Panc1 (cell line): ENCODE measurements around the gene PPFIA4. TPM values are rescaled to one million over a fixed set of nuclear protein-coding genes. Genes with fewer than 3 reads are reported as not detected.

ENCODE experiments used
- ATAC-seq: fragments of 200-7000 bp; cut with Tn5 transposase; 2 replicates; pipeline ENCODE4 v1.9.1; 2020; ENCODE audit warnings: mild to moderate bottlenecking, moderate library complexity
- BruUV-seq: library from RNA; stranded (reverse); fragments of 400-500 nt; replicated peaks from 2 replicates; lab custom pipeline; 2021; lab: Mats Ljungman, UMichigan
- CTCF ChIA-PET: fragments of 300-600 bp; sonication (Branson Sonifier 250); formaldehyde crosslinking; loops from one replicate; lab custom pipeline; 2022; ENCODE audit warnings: antibody characterized with exemption; lab: Charles Lee
- POLR2A ChIA-PET: fragments of 300-600 bp; sonication (Branson Sonifier 250); formaldehyde crosslinking; loops from one replicate; lab custom pipeline; 2022; ENCODE audit warnings: antibody characterized with exemption; lab: Charles Lee
- DNase-seq: peaks from one replicate; pipeline ENCODE4 v3.0.0-alpha.2; 2010; ENCODE audit warnings: low read depth, low spot score
- H3K27ac ChIP-seq: 2 replicates; pipeline ENCODE4 v1.5.1; 2011; ENCODE audit warnings: mild to moderate bottlenecking, low read length, inconsistent platforms
- H3K27me3 ChIP-seq: fragments of 200-500 bp; sonication (Bioruptor generic); 2 replicates; pipeline ENCODE4 v1.6.0; 2014; ENCODE audit warnings: low read length, inconsistent platforms; ENCODE audit not compliant: control insufficient read depth, insufficient read depth
- H3K36me3 ChIP-seq: fragments of 200-500 bp; sonication (Bioruptor generic); 2 replicates; pipeline ENCODE4 v1.5.1; 2014; ENCODE audit warnings: inconsistent platforms, mild to moderate bottlenecking, low read length, moderate library complexity; ENCODE audit not compliant: control insufficient read depth, insufficient read depth
- H3K4me1 ChIP-seq: 2 replicates; pipeline ENCODE4 v1.5.1; 2011; ENCODE audit warnings: inconsistent platforms, mild to moderate bottlenecking, low read length, moderate library complexity; ENCODE audit not compliant: control insufficient read depth, insufficient read depth
- H3K4me3 ChIP-seq, 2 experiments: 2 replicates each; pipeline ENCODE4 v1.5.1; 2011 to 2012; ENCODE audit warnings: low read depth in 2 of 2, low read length in 2 of 2, mild to moderate bottlenecking in 2 of 2, inconsistent platforms in 1 of 2, moderate library complexity in 1 of 2
- H3K9me3 ChIP-seq: fragments of 200-500 bp; sonication (Bioruptor generic); 2 replicates; pipeline ENCODE4 v1.5.1; 2014; ENCODE audit warnings: low read depth, mild to moderate bottlenecking, inconsistent platforms, low read length, moderate library complexity; ENCODE audit not compliant: control insufficient read depth, insufficient read depth
- CTCF ChIP-seq: fragments of 450-650 bp; IDR thresholded peaks from 2 replicates; pipeline ENCODE4 v1.5.1; 2017; ENCODE audit warnings: mild to moderate bottlenecking
- POLR2AphosphoS5 ChIP-seq: IDR thresholded peaks from 2 replicates; pipeline ENCODE4 v1.6.1; 2012; ENCODE audit warnings: mild to moderate bottlenecking, low read depth, low read length, moderate library complexity
- REST ChIP-seq, 2 experiments: IDR thresholded peaks; 2 replicates each; pipeline ENCODE4 v1.6.1; 2011 to 2012; ENCODE audit warnings: low read depth in 2 of 2, control low read depth in 1 of 2, low read length in 1 of 2, mild to moderate bottlenecking in 1 of 2, moderate library complexity in 1 of 2; ENCODE audit not compliant: insufficient read depth in 1 of 2
- SIN3A ChIP-seq: IDR thresholded peaks from 2 replicates; pipeline ENCODE4 v1.6.1; 2012; ENCODE audit warnings: low read depth, mild to moderate bottlenecking, low read length, moderate library complexity, borderline replicate concordance; ENCODE audit not compliant: insufficient read depth
- TCF7L2 ChIP-seq: IDR thresholded peaks from 2 replicates; pipeline ENCODE4 v1.6.1; 2011; ENCODE audit warnings: mild to moderate bottlenecking, low read depth, low read length, inconsistent platforms
- in situ Hi-C: cut with HindIII; loops from 2 replicates; pipeline ENCODE4 v1.10.0; 2016; ENCODE audit warnings: low sequenced_read_pairs, low pct_unique_long_range_greater_than_20kb
- intact Hi-C: fragments of 100-400 bp; cut with micrococcal nuclease; formaldehyde crosslinking; loops from one replicate; pipeline ENCODE4 v1.10.0; 2022; ENCODE audit not compliant: unreplicated experiment
- total RNA-seq: library from RNA; stranded (reverse); gene quantifications from one replicate; pipeline ENCODE4 v1.2.1, GENCODE V29; 2021; ENCODE audit not compliant: unreplicated experiment

The PPFIA4 gene
- total RNA-seq, 1 experiment from 2014 or later, result 1.9 TPM

GRCh38 chr1:203048555-203049051 lies 22.3 kb downstream of the PPFIA4 start:
- H3K27ac ChIP-seq, result no peak overlapping the region
- CTCF ChIA-PET, result interaction anchor here (0.6 kb wide), 2 partner anchors 70 to 124 kb away, joined by 3 to 5 read pairs; no protein-coding TSS in a partner anchor
- BruUV-seq, result no TSS peak
- no peaks in the 10 kb centered on the region for H3K27me3 ChIP-seq
- intact Hi-C loops, result no loop called here
- no peak for TF ChIP-seq SIN3A
- no peak for TF ChIP-seq TCF7L2
- no peak for TF ChIP-seq REST (IDR thresholded peaks at IDR 0.05; ENCODE audit: insufficient read depth in 1 of 2, low read depth in 2 of 2, low read length in 1 of 2)
- TF ChIP-seq POLR2AphosphoS5, result no peak
- no peak for TF ChIP-seq CTCF
- POLR2A ChIA-PET, result no interaction called here
- no peaks in the 10 kb centered on the region for H3K36me3 ChIP-seq
- ATAC-seq (peak; percentile 66), DNase-seq (no peak)
- H3K9me3 ChIP-seq, result no peaks in the 10 kb centered on the region
- H3K4me1 ChIP-seq, result no peaks in the 10 kb centered on the region
- in situ Hi-C loops, result no loop called here
- no peak overlapping the region for H3K4me3 ChIP-seq

GRCh38 chr1:203049077-203049476 lies 22.8 kb downstream of the PPFIA4 start:
- POLR2A ChIA-PET, result no interaction called here

More at GRCh38 chr1:203049077-203049476, 22.8 kb downstream of the PPFIA4 start:
- Histone ChIP-seq H3K36me3 (no peaks in the 10 kb centered on the region), H3K4me3 (no peak overlapping the region), H3K27me3 (no peaks in the 10 kb centered on the region), H3K9me3 (no peaks in the 10 kb centered on the region), H3K27ac (no peak overlapping the region), H3K4me1 (no peaks in the 10 kb centered on the region)
- CTCF ChIA-PET, result no interaction called here
- BruUV-seq, result no TSS peak
- ATAC-seq, result no peak
- no peak for TF ChIP-seq POLR2AphosphoS5
- TF ChIP-seq CTCF, result no peak
- TF ChIP-seq TCF7L2, result no peak
- no peak for TF ChIP-seq REST (IDR thresholded peaks at IDR 0.05; ENCODE audit: insufficient read depth in 1 of 2, low read depth in 2 of 2, low read length in 1 of 2)
- no peak for TF ChIP-seq SIN3A
- intact Hi-C loops, result no loop called here
- DNase-seq, result no peak
- in situ Hi-C loops, result no loop called here
